K562 (cell line): ENCODE data around the gene WASF2. TPM values are rescaled to one million over a fixed set of nuclear protein-coding genes. Genes with fewer than 3 reads are reported as not detected.

ENCODE experiments used
- BDP1 ChIP-seq: IDR thresholded peaks from 3 replicates; pipeline ENCODE4 v1.6.1; 2011; ENCODE audit not compliant: insufficient read length, insufficient read depth
- E2F8 ChIP-seq: fragments of 450-650 bp; IDR thresholded peaks from 2 replicates; pipeline ENCODE4 v1.7.1; 2018; ENCODE audit warnings: mild to moderate bottlenecking, low read depth; ENCODE audit not compliant: partially characterized antibody
- ELF1 ChIP-seq: fragments of 200-800 bp; sonication (Bioruptor generic); IDR thresholded peaks from 2 replicates; pipeline ENCODE4 v1.6.1; 2016; ENCODE audit warnings: missing genetic modification characterization, missing compliant biosample characterization
- FUS ChIP-seq: fragments of 200-400 bp; formaldehyde crosslinking; optimal IDR thresholded peaks from 2 replicates; pipeline ENCODE3; 2017; ENCODE audit warnings: low read depth, low read length
- GABPB2 ChIP-seq: fragments of 250-450 bp; sonication (Bioruptor Pico); conservative IDR thresholded peaks from 2 replicates; pipeline ENCODE4 v1.5.1; 2021; ENCODE audit warnings: mild to moderate bottlenecking
- HNRNPUL1 ChIP-seq: fragments of 200-400 bp; formaldehyde crosslinking; IDR thresholded peaks from 2 replicates; pipeline ENCODE4 v1.6.1; 2017; ENCODE audit warnings: low read length
- KDM2B ChIP-seq: fragments of 250-450 bp; sonication (Bioruptor Pico); IDR thresholded peaks from 2 replicates; pipeline ENCODE4 v1.8.0; 2021; ENCODE audit warnings: mild to moderate bottlenecking, moderate library complexity
- MTA1 ChIP-seq: fragments of 450-650 bp; IDR thresholded peaks from 2 replicates; pipeline ENCODE4 v1.6.1; 2017; ENCODE audit warnings: borderline replicate concordance
- POLR2AphosphoS2 ChIP-seq: IDR thresholded peaks from 2 replicates; pipeline ENCODE4 v1.6.1; 2012; ENCODE audit warnings: low read length, improper control_type of control experiment
- RBM22 ChIP-seq: fragments of 200-400 bp; formaldehyde crosslinking; IDR thresholded peaks from 2 replicates; pipeline ENCODE4 v1.6.1; 2018; ENCODE audit warnings: low read length, low read depth; ENCODE audit not compliant: poor library complexity, severe bottlenecking
- RBM39 ChIP-seq: fragments of 200-400 bp; formaldehyde crosslinking; optimal IDR thresholded peaks from 2 replicates; pipeline ENCODE3; 2018; ENCODE audit warnings: low read depth, low read length
- RNF2 ChIP-seq: sonication (generic); IDR thresholded peaks from 2 replicates; pipeline ENCODE4 v1.6.1; 2016
- STAT5B ChIP-seq: fragments of 250-450 bp; sonication (Bioruptor Pico); IDR thresholded peaks from 2 replicates; pipeline ENCODE4 v1.8.0; 2021; ENCODE audit warnings: mild to moderate bottlenecking, inconsistent platforms
- TCF7L2 ChIP-seq: fragments of 150-350 bp; IDR thresholded peaks from 2 replicates; pipeline ENCODE4 v1.6.1; 2016; ENCODE audit warnings: low read depth, mild to moderate bottlenecking, low read length, moderate library complexity
- TRIM24 ChIP-seq, 2 experiments: fragments of 450-650 bp; IDR thresholded peaks; 2 replicates each; pipeline ENCODE4 v1.6.1; 2016
- ZNF354B ChIP-seq: fragments of 250-450 bp; sonication (Bioruptor Pico); IDR thresholded peaks from 2 replicates; pipeline ENCODE4 v1.4.0; 2020
- ZNF639 ChIP-seq, 2 experiments: fragments of 200-800 bp in 1 of 2; sonication (Bioruptor generic) in 1 of 2; sonication (generic) in 1 of 2; formaldehyde crosslinking in 1 of 2; IDR thresholded peaks in 1 of 2; conservative IDR thresholded peaks in 1 of 2; 2 replicates each; pipeline versions ENCODE4 v1.5.0 to v1.6.1; 2016 to 2020; ENCODE audit warnings: missing compliant biosample characterization in 1 of 2, missing genetic modification characterization in 1 of 2, missing genetic modification reagents in 1 of 2
- polyA plus RNA-seq, 8 experiments: library from polyadenylated mRNA; depleted of rRNA in 4 of 8; stranded (reverse) in 5 of 8; unstranded in 3 of 8; fragments of >200 nt; fragmentation: Nextera tagmentation in 2 of 8; fragmentation: Illumina TruSeq in 1 of 8; extraction: Ambion mirVana in 2 of 8; extraction: Trizol in 1 of 8; gene quantifications; 2 replicates each; pipeline versions ENCODE4 v1.2.1 to v1.2.3, GENCODE V29; 2011 to 2014; ENCODE audit warnings: inconsistent platforms in 1 of 8, missing spikeins in 1 of 8
- total RNA-seq, 7 experiments: library from RNA; depleted of rRNA in 6 of 7; stranded (reverse); fragments of >200 nt in 6 of 7; fragmentation: Illumina TruSeq in 2 of 7; extraction: Trizol in 2 of 7; gene quantifications; 2 replicates each; pipeline versions ENCODE4 v1.2.1 to v1.2.3, GENCODE V29; 2011 to 2021; ENCODE audit warnings: low replicate concordance in 1 of 7
- TF ChIP-seq, protein P1 (sequence below): sonication (generic); formaldehyde crosslinking; IDR thresholded peaks from 2 replicates; pipeline ENCODE4 v1.8.1; 2022; ENCODE audit warnings: missing genetic modification reagents
- TF ChIP-seq, protein P2 (sequence below): fragments of 250-450 bp; sonication (Bioruptor Pico); IDR thresholded peaks from 2 replicates; pipeline ENCODE4 v1.8.0; 2022; ENCODE audit warnings: inconsistent platforms, mild to moderate bottlenecking, moderate library complexity, borderline replicate concordance
- TF ChIP-seq, protein P3 (sequence below): fragments of 250-450 bp; sonication (Bioruptor Pico); IDR thresholded peaks from 2 replicates; pipeline ENCODE4 v1.5.0; 2021

Gene WASF2
- total and polyA plus RNA-seq, 9 of the 15 experiments (the other 6 are each of a cell fraction or from before 2014, with no cell fraction given): 8.2 to 163 (median 31.2) TPM

- TF ChIP-seq RBM39 (no peak), TRIM24 (IDR thresholded peaks at IDR 0.05) (peak; percentile 50 to 66), KDM2B (CRISPR knock-in tag) (peak; percentile 58; the same call in 1 of the 2 replicates), BDP1 (no peak), ZNF354B (CRISPR knock-in tag) (no peak), ELF1 (no peak), E2F8 (no peak), STAT5B (CRISPR knock-in tag) (no peak), ZNF639 (CRISPR knock-in tag; conservative IDR thresholded peaks at IDR 0.05 in 1 of 2, IDR thresholded peaks at IDR 0.05 in 1 of 2) (no peak; a peak in 1 of 4 replicates), RNF2 (no peak; the same call in 1 of the 2 replicates), HNRNPUL1 (no peak), GABPB2 (CRISPR knock-in tag) (no peak), MTA1 (peak; percentile 80), TCF7L2 (no peak; the same call in 1 of the 2 replicates), RBM22 (no peak), FUS (no peak), POLR2AphosphoS2 (no peak)
- TF ChIP-seq, protein P1, sequence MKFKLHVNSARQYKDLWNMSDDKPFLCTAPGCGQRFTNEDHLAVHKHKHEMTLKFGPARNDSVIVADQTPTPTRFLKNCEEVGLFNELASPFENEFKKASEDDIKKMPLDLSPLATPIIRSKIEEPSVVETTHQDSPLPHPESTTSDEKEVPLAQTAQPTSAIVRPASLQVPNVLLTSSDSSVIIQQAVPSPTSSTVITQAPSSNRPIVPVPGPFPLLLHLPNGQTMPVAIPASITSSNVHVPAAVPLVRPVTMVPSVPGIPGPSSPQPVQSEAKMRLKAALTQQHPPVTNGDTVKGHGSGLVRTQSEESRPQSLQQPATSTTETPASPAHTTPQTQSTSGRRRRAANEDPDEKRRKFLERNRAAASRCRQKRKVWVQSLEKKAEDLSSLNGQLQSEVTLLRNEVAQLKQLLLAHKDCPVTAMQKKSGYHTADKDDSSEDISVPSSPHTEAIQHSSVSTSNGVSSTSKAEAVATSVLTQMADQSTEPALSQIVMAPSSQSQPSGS (CRISPR knock-in tag): peak; percentile 66; the same call in 1 of the 2 replicates
- TF ChIP-seq, protein P2, sequence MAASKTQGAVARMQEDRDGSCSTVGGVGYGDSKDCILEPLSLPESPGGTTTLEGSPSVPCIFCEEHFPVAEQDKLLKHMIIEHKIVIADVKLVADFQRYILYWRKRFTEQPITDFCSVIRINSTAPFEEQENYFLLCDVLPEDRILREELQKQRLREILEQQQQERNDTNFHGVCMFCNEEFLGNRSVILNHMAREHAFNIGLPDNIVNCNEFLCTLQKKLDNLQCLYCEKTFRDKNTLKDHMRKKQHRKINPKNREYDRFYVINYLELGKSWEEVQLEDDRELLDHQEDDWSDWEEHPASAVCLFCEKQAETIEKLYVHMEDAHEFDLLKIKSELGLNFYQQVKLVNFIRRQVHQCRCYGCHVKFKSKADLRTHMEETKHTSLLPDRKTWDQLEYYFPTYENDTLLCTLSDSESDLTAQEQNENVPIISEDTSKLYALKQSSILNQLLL: no peak
- TF ChIP-seq, protein P3, sequence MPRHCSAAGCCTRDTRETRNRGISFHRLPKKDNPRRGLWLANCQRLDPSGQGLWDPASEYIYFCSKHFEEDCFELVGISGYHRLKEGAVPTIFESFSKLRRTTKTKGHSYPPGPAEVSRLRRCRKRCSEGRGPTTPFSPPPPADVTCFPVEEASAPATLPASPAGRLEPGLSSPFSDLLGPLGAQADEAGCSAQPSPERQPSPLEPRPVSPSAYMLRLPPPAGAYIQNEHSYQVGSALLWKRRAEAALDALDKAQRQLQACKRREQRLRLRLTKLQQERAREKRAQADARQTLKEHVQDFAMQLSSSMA: no peak
These were observed 97.7 kb downstream of the WASF2 start, which contains the start of gene GPR3 (continued) for GRCh38 chr1:27392096-27392777.
